GM18861 (cell line): ENCODE measurements around the gene BBLN.
"Not testable (repeated sequence)": the region's sequence is repeated elsewhere in the genome, so short reads cannot be mapped to it uniquely, and the experiment has no call there.

Experiments
- ATAC-seq: cut with Tn5 transposase; IDR thresholded peaks from one replicate; pipeline ENCODE4 v1.9.1; 2021; ENCODE audit not compliant: unreplicated experiment

Gene BBLN

DNA sequence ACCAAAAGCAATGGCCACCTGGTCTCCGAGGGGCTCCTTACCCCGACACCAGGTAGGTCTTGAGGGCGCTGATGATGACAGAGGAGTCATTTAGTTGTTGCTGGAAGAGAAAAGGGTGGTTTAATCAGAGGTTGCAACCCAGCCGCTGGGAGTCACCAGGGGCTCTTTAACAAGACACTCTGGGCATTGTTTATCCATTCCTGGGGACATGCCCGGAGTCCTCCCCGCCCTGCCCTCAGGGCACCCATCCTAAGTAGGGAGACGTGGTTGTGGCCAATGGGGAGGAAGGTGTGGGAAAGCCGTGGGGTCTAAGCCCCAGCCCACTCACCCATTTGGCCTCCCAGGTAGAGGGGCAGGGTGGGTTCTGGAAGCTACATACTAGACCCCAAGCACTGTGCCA lies 35.6 kb upstream of the BBLN start:
- ATAC-seq = no peak

DNA sequence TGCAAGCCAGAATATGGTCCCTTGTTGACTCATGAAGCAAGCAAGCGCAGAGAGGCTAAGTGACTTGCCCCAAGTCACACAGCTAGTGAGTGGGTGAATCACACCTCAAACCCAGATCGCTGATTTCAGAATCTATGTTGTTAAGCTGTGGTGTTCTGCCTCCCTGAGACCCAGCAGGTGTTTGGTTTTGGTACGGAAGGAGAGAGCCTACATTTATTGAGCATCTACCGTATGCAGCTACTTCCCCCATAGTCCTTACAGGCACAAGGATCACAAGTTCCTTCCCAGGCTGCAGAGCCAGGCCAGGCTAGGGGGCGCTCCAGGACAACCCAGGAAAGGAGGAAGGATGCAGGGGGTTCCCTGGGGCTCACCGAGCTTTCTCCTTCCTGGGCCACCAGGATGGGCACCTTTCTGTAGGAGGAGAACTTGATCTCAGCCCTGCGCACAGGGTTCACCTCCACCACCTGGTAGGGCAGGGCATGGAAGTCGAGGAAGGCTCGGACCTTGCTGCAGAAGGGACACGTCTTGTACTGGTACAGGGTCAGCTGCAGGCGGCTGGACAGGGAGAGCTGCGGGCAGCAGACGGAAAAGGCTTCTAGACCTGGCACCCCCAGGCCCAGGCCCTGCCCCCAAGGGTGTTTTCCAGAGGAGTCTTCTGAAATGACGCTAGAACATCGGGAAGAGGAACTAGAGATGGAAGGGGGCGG lies 35.0 kb upstream of the BBLN start:
- no peak for ATAC-seq

DNA sequence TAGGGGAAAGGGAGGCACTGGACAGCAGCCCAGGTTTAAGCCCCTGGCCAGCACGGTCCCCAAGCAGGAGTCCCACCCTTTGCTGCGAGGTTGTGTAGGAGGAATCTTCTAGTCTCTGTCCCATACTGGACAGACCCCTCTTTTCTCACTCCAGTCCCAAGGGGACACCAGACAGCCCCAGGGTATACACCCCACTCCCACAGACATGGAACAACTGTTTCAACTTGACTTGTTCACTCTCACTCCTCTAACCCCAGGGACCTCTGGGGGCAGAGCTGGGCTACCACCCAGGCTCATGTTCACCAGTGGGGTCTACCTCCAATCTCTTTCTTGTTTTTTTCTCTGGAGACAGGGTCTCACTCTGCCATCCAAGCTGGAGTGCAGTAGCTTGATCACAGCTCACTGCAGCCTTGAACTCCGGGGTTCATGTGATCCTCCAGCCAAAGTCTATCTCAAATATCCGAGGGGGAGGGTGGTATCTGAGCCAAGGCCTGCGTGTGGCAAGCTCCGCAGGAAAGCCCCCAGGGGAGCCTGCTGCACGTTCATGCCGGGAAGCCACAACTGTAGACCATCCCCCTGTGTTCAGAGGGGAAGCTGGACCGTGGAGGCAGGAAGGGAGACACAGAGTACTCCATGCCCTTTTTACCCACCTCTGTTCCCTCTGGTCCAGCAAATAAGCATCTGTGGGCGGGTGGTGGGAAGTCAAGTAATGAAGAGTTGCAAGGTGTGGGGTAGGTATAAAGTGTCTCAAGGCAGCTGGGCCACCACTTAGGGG lies 34.3 kb upstream of the BBLN start:
- no peak for ATAC-seq

DNA sequence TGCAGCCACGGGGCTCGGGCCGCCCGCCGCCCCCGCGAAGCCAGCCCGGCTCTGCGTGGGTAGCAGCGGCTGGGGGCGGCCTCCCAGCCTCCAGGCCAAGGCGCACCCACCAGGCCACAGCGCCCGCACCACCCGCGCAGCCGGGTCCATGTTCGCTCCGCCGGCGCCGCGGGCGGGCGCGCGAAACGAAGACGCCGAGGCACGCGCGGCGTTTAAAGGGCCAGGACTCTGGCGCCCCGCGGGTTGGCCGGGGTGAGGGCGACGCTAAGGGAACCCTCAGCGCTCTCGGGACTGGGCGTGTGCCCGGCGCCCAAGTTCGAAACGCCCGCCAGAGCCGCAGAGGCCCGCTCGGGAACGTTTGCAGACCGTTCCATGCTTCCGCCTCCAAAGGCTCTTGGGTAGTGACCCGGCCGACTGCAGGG lies 32.5 kb upstream of the BBLN start, which contains the start of gene PTGES2:
PTGES2 (minus strand) TSS at position 162 of the 422 bp plus-strand sequence; CDS start at position 150, 12 bp downstream.
- peak; percentile 51 for ATAC-seq

DNA sequence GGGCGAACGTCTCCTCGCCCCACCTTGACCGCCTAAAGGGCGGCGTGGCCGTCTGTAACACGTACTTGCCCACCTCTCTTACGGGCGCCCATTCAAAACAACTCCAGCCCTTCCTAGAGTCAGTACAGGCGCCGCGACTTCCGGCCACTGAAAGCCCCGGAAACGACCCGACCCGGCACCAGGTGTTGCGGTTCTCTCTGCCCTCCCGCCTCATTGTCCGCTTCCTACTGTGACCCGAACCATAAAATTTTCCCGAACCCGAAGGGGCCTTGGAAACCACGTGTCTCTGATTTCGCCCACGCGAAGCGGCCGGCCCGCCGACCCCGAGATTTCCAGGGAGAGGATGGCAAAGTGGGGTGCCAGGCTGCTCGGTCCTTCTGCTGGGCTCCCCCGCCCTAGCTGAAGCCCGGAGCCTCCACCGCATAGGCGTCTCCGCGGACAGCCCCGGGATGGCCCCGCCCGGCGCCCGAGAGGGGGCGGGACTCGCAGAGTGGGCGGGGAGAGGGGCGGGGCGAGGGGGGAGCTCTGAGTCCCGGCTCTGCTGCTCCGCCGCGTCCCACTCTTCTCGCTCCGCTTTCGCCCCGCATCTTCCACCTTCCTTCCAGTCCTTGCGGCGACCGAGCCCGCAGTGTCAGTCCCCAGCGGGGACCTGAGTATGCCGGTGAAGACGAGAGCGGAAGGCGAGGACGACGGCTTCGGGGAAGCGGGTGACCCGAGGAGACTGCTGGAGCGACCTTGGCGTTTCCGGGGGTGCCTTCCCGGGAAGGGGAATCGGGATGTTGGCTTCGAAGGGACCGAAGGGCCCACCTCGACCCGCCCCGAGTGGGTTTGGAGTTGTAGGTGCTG lies 31.9 kb upstream of the BBLN start:
- ATAC-seq = peak; percentile 49

DNA sequence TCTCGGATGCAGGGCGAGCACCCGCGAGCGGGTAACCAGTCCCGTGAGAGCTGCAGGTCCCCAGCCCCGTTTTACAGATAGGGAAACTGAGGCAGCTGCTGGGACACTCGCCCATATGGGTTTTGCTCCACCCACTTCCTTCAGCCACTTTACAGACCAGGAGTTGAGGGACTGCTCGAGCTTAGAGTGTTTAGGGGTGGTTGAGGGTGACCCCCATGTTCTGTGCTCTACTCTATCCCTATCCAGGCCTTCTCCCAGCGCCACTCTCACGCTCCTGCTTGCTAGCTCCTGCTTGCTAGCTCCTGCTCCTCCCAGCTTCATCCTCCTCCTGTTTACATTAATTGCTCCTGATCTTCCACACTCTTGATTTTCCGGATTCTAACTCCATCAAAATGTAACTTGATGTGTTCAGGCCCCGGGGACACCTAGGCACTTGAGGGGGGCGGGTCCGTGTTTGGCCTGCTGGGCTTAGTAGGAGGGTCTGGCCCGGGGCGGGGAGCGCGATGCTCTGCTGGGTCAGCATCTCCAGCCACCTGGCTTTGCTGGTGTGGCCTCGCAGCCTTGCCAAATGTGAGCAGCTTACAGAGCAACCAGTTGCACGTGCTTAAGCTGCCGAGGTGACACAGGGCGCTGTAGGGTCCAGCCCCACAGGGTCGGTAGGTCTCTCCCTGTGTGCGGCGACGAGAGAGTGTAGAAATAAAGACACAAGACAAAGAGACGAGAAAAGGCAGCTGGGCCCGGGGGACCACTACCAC lies 31.1 kb upstream of the BBLN start:
- no peak for ATAC-seq

DNA sequence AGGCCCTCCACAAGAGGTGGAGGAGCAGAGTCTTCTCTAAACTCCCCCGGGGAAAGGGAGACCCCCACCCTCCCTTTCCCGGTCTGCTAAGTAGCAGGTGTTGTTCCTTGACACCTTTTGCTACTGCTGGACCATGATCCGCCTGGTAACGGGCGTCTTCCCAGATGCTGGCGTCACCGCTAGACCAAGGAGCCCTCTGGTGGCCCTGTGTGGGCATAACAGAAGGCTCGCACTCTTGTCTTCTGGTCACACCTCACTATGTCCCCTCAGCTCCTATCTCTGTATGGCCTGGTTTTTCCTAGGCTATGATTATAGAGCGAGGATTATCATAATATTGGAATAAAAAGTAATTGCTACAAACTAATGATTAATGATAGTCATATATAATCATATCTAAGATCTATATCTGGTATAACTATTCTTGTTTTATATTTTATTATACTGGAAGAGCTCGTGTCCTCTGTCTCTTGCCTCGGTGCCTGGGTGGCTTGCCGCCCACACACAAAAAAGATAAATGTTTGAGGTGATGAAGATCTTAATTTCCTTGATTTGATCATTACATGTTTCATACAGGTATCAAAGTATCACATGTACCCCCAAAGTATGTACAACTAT lies 30.0 kb upstream of the BBLN start:
- ATAC-seq = not testable (repeated sequence)

DNA sequence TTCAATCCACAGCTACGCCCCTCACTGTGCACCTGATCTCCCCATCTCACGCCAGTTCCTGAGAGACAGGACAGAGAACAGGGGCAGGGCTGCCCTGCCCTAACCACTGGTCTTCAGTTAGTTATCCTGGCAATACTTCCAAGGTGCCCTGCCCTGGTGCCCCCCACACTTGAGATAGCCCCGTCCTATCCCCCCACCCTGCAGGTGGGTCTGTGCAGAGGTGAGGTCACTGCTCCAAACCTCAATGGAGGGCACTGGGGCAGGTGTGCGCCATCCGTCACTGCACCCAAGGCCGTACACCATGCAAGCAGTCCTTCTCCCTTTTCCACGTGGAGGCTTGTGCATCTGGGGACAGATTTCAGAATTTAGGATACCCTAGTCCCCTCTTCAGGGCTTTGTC lies 29.4 kb upstream of the BBLN start:
- ATAC-seq = not testable (repeated sequence)

DNA sequence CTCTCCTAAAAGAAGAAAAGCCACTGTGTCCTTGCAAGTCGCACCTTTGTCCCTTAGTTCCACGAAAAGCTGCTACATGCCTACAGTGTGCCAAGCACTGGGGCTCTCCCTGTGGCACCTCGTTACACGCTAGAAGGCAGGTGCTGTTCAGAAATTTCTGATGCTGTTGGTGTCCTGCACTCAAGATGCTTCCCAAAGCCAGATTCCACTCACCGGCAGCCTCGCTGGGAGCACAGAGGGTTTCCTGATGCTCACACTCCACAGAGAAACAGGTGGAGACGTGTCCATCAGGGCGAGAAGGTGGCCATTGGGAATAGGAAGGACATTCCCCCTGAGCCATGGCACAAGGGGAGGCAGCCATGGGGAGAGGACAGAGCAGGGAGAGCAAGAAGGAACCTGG lies 28.7 kb upstream of the BBLN start:
- not testable (repeated sequence) for ATAC-seq

DNA sequence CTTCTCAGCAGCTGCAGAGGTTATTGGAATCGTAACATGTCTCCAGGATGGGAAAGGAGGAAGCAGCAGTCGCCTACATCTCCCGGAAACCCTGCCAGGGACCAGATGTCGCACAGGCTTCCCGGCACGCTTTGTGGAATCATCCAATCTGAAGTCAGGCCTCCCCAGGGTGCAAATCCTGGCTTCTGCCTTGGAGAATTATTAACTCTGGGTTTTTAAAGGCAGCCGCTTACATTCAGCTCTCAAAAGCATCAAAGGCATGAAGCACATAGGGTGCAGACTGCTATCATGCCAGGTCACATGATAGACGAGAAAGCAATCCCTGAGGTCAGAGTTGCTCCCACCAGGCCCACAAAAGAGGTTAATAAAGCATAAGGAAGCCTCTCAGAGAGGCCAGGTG lies 27.9 kb upstream of the BBLN start:
- not testable (repeated sequence) for ATAC-seq

DNA sequence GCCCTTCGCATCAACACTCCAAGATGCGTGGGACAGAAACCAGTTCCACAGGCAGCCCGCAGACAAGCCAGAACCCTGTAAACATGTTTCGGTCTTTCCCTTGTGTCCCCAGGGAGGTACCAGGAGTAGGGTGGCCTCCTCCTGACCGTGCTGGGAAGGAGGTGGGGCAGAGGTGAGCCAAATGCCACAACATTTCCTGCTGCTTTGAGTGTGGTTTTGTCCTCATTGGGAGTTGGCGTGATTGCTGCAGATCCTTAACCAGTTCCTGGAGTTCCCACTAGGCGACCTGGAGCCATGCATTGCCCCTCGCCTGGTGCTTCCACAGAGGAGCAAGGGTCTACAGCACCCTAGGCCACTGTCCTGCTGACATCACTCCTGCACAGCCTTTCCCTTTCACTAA lies 24.5 kb upstream of the BBLN start:
- ATAC-seq = not testable (repeated sequence)

DNA sequence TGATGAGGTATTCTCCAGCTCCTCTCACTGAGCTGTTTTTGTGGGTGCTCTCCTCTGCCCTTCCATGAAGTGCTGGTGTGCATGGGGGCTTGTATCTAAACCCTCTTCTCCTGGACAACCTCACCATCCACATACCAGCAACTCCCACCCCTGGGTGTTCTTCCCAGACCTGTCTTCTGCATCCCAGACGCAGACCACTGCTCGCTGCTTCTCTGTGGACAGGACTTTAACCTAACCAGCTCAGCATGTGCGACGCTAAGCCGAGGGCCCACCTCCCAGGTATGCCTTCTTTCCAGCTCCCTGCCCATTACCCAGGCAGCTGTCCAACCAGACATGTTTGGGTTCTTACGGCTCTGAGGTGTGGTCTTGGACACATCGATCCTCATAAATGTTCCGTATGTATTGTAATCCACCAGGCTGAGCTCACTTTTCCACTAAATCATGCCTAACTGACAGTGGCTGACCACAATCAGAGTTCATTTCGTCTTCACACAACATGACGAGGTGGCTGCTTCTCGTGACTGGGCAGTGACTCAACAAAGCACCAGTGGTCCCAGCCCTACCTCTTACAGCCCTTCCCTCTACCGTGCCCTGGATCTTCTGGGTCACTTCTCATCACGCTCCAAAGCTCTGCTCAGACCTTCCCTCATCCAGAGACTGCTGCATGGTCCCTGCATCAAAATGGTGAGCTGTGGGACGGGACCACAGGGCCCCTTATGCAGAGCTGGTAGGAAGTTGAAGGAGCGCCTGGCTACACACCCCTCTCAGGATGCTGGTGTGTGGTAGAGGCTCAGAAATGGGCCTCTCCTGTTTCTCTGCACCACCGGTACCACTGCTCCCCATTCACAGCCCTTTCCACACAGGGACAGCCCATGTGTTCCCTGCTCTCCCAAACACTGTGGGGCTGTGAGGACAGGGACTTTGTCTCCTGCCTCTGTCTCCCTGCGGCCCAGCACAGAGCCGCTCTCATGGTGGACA lies 23.0 kb upstream of the BBLN start:
- no peak for ATAC-seq

DNA sequence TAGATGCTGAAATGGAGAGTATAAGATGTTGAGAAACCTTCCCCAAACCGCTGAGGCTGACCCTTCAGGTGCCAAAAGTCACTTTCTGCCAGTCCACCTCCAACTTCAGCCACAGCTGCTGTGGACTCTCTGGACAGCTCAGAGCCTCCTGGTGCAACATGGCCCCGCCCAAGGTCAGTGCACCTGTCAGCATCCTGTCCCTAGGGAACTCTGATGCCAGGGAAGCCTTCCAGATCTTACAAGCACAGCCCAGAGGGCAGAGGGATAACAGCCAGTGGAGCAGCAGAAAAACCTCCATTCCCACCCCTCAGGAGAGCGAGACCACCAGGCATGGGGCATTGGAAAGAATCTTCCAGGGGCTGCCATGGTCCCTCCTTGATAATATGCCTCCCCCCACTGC lies 22.1 kb upstream of the BBLN start:
- ATAC-seq = no peak

DNA sequence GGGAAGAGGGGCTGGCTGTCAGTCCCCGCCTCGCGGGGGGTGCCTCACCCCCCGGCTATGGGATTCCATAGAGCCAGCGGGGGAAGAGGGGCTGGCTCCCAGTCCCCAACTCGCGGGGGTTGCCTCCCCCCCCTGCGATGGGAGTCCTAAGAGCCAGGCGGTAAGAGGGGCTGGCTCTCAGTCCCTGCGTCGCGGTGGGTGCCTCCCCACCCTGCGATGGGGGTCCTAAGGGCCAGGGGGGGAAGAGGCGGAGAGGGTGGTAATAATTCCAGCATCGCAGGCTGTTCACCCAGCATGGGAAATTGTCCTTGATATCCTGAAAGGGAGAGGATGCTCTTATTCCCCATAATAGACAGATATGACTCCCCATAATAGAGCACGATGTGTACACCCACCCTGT lies 20.4 kb upstream of the BBLN start:
- ATAC-seq = no peak

DNA sequence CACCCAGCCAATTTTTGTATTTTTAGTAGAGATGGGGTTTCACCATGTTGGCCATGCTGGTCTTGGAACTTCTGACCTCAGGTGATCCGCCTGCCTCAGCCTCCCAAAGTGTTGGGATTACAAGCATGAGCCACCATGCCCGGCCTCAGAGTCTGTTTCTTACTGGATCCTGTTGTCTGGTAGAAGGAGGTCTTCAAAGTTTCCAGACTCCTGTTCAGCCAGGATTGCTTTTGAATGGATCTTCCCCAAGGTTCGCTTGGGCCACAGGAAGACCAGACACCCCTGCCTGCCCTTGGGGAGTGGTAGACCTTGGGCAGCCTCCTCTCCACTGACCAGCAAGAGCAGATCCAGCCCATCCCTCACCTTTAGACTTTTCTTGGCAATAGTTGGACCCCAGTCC lies 18.5 kb upstream of the BBLN start:
- ATAC-seq = no peak

DNA sequence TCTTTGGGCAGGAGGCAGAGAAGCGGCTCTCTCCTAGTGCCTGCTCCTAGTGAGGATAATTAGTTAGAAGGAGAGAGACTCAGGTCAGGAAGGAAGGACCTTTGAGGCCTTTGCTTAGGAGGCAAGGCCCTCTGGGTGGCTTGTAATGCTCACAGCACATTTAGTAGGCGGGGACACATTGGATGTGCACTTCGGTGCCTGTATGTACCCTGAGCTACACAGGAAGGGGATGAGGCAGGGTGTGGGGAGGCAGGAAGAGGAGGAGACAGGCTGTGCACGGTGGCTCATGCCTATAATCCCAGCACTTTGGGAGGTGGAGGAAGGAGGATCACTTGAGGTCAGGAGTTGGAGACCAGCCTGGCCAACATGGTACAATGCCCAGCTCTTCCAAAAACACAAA lies 18.0 kb upstream of the BBLN start:
- ATAC-seq = no peak

DNA sequence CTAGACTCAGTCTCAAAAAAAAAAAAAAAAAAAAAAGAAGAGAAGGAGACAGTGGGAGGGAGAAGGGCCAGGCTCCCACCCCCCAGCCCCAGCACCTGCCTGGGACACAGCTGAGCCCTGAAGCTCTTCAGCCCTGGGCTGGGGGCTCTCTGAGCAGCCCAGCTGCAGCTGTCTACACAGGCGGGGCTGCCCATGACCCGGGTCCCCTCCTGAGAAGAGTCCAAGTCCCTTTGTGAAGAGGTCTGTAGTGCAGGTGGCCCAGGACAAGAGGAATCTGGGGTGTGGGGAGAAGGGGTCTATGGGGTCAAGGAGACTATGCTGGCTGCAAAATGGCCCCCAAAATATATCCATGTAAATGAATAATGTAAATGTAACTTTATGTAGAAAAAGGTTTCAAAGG lies 17.5 kb upstream of the BBLN start:
- ATAC-seq = no peak

DNA sequence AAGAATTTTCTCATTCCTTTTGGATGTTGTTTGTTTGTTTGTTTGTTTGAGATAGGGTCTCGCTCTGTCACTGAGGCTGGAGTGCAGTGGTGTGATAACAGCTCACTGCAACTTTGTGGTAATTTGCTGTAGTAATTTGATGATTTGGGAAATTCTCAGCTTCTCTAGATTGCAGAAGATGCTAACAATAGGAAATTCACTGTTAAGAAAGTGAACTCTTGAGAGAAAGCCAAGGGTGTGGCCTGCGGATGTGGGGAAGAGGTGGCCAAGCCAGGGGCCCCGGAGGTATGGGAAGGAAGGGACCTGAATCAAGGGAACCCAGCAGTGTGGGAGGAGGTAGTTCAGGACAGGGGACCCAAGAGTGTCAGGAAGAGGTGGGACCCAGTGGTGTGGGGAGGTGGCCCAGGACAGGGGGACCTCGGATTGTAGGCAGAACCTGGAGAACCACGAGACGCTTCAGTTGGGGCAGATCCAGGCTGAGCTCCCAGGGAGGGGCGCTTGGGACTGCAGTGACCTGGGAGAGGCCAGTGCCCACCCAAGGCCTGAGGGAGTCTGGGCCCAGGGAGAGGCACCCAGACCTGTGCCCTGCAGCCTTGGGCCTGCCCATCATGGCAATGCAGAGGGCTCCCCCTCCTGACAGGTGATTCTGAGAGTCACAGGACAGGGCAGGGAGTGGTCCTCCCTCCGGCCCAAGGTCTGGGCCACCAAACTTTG lies 16.4 kb upstream of the BBLN start:
- no peak for ATAC-seq
